NCI-H446 (cell line): ENCODE results near the gene ARFGAP3.
A peak's percentile ranks its signal among the peaks of the same experiment; 100 is the strongest.

Experiments used
- DNase-seq, 2 experiments: peaks; one replicate each; lab custom pipeline; 2025; lab: John Stamatoyannopoulos, UW

ARFGAP3 gene

DNA sequence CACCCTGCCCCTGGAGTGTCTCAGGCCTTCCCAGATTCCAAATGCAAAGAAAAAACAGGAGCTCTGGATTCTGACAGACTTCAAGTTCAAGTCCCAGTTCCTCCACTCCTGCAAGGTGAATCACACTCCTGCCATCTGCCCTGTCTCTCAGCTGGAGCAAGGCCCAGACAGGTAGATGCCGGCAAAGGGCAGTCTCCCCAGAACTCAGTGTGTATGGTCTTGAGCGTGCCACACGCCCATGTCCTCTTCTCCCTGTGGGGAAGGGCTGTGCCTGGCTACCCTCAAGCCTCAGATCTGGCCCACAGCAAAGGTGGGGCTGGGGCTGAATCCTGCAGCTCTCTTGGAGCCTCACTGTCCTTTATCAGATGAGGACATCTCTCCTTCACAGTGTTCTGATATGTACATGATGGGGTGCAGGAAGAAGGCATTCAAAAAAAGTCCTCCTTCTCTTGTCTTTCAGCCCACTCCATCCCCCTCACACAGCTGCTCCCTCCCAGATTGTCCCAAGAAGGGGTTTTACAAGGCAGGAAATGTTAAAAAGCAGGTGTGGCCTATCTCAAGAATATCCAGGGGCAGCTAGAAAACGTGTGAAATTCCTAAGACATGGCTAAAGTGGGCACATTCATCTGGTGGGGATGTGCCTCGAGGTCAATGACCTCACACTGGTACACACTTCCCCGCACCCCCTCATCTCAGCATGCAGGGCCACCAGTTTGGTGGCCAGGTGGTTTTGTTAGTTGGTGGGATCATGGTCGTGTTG is 27.7 kb upstream of the ARFGAP3 start:
- no peak for DNase-seq

DNA sequence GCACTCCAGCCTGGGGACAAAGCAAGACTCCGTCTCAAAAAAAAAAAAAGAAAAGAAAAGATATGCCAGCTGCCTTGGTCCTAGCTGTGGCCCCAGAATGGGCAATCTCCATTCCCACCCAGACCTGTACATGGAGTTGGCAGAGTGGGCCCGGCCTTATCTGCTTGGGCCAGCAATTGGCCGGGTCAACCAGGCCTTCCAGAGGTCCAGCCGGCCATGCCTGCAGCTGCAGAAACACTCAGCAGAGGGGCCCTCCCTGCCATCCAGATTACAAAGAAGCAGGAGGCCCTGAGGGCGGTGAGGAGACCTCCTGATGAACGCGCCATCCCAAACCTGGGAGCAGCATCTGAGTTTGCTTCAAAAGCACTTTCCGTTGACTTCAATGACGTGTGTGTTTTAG is 26.9 kb upstream of the ARFGAP3 start:
- DNase-seq: no peak

DNA sequence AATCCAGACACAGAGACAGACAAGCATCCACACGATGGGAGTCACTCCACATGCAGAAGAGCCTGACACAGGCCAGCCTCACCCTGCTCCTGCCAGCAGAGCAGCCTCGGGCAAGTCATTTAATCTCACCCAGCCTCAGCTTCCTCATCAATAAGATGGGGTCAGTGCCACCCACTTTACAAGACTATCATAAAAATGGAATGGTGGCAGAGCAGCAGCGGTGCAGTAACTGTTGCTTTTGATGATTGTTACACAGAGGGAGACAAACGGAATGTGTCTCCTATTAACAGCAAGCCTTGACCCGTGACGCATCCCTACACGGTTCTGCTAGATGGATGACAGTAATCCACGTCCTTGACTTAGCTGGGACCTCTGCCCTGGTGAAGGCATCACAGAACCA is 26.0 kb upstream of the ARFGAP3 start:
- no peak for DNase-seq

DNA sequence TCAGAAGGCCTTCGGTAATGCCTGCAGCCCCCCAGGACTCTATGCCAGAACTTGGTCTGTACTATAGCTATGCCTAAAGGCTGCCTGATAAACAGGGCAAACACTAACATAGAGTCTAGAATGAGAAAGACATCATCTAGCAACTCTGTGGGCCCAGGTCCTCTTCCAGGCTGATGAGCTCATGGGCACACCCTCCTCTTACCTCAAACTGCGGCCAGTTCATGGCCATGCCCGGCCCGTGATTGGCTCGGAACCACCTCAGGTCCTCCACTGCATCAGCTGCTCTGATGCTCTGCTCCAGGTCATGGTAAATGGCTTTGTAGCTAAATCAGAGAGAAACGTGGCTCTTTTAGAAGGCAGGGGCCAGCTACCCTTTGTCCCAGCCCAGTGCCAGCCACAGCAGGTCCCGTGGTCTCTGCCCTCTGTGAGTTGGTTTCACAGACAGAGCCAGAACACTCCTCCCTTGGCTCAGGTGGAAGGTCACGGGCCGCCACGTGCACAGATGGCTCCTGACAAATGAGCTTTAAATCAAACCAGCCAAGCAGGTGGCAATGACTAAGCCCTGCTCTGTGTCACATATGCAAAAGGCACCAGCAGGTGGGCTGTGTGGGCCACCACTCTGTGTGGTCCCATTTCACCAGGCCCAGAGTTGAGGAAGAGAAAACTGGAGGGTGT is 25.0 kb upstream of the ARFGAP3 start:
- DNase-seq: no peak

DNA sequence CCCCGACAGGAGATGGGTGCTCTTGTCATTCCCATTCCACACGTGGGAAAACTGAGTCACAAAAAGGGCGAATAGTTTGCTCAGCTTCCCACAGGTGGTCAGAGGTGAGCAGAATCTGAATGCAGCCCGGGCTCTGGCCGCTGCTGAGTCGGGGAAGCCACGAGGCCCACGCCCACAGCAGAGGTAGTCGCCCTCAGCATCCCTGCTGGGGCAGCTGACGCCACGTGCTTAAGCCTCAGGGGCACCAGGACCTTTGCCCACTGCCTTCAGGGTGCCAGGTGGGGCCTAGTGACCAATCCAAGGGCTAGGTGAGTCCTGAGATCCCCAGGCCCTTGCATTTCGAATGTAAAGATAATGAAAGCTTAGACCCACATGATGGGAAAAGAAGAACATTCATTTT is 24.2 kb upstream of the ARFGAP3 start:
- DNase-seq: no peak

DNA sequence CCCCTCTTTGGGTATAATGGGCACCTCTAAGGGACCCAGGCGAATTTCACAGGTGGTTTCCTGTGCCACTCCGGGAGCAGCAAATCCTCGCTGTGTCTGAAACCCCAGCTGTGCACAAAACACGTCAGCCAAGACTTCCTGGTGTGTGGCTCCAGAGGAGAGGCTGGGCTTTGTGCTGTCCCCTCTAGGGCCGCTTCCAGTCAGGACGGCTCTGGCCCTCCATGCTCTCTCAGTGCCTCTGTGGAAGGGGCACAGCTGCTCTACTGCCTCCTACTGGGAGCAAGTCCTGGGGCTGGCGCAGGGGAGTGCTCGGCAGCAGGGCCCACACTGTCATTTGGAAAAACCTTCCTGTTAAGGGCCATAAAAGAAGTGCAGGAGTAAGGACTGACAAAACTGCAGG is 23.7 kb upstream of the ARFGAP3 start:
- DNase-seq: no peak

DNA sequence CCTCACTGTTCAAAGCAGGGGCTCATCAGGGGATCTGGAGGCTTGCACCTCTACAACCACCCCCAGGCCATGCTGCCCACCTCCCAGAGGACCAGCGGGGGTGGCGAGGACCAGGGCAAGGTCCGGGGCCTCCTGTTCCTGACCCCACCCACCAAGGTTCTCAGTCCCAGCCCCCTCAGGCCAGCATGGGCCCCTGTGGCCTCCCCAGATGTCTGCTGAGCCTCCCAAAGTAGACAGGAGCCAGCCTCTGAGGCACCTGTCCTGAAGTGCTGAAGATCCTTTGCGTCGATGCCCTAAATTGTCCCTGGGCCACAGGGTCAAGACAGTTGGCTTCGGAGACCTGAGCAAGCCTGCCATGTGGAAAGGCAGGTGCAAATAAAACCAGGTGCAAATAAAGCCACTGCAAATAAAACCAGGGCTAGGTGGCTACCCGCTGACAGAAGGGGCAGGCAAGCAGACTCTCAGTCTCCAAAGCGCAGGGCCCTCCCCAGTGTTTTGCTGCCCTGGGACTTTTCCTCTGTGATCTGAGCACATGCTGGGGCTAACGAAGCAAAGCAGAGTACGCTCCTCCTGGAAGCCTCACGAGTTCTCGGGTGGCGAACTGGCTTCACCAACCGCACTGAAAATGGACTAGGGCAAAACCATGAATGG is 22.4 kb upstream of the ARFGAP3 start:
- DNase-seq: no peak

DNA sequence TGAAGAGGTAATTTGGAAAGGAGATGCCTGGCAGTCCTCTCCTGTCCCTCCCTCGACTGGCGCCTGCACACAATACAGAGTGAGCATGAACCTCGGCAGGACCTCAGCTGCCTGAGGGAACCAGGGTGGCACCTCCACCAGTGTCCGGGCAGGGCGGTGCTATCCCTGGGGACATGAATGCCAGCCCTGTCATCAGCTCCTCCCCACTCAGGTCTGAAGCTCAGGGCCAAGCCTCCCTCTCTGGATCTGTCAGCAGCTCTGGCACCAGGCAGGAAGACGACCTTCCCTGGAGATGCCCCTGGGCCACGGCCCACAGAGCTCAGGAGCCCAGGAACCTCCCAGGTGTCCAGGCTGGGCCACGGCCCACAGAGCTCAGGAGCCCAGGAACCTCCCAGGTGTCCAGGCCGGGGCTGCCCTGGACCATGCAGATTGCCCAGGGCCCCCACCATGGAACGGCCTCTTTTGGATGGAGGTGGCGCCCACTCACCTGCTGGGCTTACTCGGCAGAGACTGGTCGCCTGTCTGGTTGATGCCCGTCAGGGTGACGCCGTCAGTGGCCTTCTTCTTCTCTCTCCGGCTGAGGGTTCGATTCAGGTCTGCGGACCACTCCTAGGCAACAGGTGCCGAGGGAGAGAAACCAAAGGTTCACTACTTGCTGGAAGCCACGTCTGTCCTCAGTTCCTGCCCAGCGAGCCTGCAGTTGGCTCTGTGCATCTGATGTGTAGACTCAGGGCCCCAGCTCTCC is 21.7 kb upstream of the ARFGAP3 start:
- no peak for DNase-seq

DNA sequence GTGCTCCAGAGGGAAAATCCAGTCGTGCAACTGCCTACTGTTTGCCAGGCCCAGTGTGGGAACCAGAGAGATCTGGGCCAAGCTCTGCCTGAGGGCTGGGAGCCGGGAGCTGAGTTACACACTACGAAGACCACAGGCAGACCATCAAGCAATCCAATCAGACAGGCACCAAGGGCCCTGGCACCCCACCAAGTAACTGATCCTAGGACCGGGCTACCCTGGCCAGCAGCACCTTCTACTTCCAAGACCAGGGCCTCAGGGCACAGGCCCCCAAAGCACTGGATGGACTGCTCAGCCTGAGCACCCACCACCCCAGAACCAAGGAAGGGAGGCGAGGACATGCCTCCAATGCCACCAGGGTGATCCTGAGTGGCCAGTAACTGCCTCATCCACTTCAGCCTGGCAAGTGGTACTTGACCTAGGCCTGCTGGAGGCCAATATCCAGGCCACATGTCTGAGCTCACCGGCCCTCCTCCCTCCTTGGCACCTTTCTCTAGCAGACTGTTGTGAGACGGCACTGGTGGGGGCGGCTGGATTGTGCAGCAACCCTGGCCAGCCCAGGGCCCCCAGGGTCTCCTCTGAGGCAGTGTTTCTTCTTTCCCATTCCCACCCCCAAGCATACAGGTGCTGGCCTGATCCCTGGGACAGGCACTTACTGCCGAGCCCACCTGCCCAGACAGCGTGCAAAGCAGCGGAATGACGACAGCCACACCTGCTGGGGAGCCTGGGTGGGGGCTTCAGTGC is 20.7 kb upstream of the ARFGAP3 start:
- DNase-seq: no peak

DNA sequence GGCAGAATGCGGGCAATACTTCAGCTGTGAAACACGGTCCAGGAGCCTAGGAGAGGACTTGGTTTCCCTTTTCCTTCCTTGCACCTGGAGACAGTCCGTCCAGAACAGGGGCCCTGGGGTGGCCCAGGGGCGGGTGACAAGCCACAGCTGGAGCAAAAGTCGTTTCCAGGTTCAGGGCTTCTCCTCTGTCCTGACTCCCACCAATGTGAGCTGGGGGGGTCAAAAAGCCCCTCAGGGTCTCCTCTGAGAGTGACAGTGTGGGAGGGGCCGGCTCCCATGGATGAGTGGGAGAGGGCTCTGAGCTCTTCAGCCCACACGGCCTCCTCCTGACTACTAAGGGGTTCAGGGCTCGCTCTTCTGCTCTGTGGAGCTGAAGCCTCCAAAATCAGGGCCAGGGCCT is 20.1 kb upstream of the ARFGAP3 start:
- no peak for DNase-seq

DNA sequence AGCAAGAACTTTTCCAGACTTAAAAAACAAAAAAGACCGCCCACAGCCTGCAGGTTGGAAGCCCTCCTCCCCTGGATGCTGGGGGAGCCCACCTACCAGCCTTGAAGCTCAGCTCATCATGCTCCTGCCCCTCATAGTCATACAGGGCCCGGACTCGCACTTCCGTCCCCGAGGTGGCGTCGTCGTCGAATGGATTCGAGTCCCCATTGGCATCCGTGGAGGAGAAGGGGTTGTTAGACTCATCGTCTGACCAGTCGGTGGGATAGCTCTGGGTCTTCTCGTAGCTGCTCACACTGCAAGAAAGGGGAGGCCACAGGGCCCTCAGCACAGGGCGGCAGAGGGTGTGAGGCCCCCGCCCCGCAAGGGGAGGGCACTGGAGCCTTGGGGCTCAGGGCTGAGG is 19.0 kb upstream of the ARFGAP3 start:
- DNase-seq: no peak

DNA sequence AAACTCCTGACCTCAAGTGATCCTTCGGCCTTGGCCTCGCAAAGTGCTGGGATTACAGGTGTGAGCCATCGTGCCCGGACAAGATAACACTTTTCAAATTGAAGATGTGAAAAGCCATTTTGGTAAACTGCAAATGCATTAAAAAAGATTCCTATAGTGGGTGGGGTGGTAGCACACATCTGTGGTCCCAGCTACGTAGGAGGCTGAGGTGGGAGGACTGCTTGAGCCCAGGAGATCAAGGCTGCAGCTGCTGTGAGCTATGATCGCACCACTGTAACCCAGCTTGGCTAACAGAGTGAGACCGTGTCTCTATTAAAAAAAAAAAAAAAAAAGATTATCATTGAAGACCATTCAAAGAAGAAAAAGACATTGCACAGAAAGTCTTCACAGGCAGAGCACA is 16.9 kb upstream of the ARFGAP3 start:
- no peak for DNase-seq

DNA sequence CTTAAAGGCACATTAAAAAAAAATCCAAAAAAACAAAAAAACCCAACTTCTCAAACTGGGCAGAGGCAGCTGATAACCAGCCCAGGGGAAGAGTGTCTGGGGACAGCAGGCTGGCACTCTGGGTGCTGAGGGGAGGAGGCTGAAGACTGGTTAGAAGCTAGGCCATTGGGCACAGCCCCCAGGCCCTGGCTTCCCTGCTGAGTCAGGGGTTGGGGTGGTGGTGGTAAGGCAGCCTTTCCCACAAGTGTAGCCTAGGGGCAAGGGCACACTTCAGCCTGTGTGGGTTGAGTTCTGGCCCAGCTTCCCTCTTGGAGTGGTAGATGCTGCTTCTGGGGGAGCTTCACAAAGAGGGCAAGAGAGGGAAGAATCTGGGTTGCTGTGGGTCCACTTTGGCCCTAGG is 16.3 kb upstream of the ARFGAP3 start:
- DNase-seq: no peak

DNA sequence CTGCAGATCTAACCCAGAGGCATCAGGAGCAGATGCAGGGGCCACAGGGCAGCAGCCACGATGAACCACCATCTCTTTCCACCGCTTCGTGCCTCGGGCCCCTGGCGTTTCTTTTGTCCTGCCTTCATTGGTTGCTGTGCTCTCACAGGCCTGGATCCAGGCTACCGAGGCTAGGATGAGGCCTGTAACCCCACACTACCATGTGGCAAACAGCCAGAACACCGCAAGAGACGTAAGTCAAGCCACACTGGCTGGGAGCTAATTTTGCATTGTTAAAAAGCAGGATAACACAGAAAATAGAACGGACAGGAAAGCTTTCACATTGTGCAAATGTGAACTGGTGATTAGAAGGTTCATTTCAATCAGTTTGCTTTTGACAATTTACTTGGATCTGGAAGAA is 15.7 kb upstream of the ARFGAP3 start:
- no peak for DNase-seq

DNA sequence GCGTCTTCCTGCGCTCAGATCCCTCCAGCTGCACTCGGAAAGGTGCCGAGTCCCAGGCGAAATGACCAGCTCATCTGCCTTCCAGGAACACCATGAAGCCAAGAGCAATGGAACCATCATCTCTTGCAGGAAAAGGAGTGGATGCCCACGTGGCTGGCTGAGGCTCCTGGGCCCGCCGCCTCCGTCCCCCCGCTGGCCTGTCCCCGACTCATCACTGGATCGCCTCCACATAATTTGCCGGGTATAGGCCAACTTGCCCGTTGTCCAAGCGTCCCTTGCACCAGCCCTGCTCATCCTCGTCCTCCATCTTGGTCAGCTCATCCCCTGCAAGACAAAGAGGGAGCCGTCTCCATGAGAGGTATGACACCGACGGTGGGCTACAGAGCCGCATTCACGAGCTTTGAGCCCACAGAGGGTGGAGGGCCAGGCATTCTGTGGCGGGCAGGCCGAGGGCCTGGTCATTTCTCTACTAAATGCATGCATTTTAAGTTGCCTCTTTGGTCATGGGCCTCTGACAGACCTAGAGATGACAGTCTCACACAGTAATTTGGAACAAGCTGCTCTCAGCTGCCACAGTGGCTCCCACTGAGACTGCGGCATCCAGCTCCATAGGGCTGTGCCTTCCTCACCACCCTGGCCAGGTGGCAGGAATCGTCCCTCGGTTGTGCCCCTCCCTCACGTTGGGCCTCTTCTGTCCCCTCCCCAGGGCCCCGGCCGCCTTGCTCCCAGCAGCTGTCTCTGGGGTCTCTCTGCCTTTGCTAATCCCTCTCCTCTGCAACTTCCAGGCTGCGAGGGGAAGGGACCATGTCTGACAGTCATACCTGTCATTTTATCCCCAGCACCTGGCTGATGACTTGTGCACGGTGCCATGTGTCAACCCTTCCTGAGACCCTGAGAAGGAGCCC is 14.3 kb upstream of the ARFGAP3 start:
- no peak for DNase-seq

DNA sequence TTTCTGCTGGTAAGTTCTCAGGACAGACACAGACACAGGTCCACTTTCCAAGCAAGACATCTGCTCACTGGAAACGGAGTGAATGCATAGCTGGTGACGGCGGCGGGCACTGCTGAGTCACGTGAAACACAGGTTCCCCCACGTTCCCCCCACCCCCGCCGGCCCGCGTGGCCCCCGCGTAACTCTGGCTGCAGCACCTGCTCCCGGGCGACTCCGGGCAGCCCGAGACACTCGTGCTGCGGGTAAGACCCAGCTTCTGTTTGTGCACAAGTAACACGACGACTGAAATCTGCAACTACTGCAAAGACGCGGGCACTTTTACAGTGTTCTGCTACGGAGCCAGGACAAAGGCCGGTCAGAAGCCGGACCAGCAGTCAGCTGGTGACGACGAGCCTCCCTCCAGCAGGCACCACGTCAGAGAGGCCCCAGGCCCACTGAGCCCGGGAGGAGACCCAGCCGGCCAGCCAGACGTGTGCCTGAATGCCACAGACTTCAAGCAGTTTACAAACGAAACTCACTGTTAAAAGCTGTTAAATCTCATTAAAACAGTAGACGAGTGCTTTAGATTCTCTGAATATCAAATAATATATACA is 12.9 kb upstream of the ARFGAP3 start:
- DNase-seq: no peak

DNA sequence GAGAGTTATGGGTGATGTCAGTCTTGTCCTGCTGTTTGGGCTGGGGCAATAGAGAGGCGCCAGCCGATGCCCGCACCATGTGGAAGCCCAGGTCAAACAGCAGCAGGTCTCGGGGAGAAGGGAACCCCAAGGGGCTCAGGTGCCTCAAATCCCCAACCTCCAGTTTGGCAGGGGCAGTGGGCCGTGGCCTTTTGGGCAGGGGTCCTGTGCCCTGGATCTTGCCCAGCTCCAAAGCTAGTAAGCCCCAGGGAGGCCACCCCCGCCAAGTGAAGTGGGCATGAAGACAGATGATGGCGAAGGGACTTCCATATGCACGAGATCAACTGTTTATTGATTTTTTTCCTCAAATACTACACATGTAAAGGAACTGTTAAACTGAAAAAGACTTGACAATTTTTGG is 12.4 kb upstream of the ARFGAP3 start:
- DNase-seq: no peak

DNA sequence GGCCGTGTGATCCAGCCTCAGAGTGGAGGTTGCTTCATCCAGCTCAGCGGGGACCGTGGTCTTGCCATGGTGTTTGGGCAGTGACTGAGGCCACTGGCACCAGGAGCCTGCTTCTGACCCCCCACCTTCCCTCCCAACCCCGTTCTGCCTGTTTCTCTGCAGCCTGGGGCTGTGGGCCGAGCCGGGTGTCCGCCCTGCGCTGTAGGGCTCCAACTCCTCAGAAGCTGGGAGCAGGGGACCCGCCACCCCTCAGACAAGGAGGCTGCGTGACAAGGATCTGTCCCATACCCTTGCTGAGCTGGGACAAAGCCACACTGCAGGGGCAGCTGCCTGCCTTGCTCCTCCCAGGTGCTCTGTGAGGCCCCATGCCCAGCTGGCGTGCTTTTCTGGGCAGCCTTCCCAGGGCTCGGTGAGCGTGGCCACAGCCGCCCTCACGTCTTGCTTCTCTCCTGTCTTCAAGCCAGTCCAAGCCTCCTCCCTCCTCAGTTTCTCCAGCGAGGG is 11.7 kb upstream of the ARFGAP3 start:
- DNase-seq: peak; percentile 38 to 79

DNA sequence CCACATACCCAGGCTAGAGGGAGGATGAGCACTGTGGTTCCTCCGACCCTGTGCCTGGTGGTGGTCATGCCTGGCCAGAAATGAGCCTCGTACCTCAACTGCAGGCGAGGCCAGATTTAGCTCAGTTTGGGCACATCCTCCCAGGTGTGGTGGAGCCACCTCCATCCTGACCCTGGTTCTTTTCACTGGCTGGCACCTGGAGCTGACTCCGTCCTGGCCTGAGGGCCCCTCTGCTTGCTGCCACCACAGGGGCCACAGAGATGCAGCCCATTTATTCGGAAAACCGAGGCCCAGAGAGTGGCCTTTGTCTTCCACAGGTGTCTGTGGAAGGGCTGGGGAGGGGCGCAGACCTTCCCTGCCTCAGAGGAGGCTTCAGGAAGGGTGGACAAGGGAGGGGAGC is 9.0 kb upstream of the ARFGAP3 start:
- DNase-seq: no peak

DNA sequence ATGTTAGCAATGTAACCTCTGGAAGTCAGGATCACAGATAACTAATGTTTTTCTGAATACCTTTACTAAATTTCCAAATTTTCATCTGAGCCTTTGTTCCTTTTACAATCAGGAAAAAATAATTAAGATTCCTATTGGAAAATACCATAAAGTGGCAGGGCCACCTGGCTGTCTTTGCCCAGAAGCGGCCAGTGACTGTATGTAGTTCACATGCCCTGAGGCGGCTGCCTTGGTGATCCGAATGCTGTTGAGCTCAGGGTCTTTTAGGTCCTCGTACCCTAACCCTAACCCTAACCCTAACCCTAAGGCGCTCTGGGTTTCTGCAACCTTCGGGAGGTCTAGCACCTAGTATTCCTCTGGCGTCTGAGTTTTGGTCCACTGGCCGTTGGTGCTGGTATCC is 8.5 kb upstream of the ARFGAP3 start:
- DNase-seq: no peak
